Spleen (tissue), 7 donors: ENCODE data around the gene HIVEP3.

Experiments used
- CTCF ChIP-seq, 11 experiments: fragments of 200-600 bp in 7 of 11; fragments of 450-650 bp in 4 of 11; sonication (generic) in 4 of 11; IDR thresholded peaks in 8 of 11; conservative IDR thresholded peaks in 3 of 11; 1 replicate in 7 of 11; 2 replicates in 4 of 11; pipeline versions ENCODE4 v1.4.0 to v1.8.0; 2016 to 2021; ENCODE audit warnings: antibody characterized with exemption in 11 of 11, inconsistent platforms in 4 of 11, mild to moderate bottlenecking in 1 of 11
- POLR2A ChIP-seq, 3 donors: fragments of 450-650 bp; IDR thresholded peaks; one replicate each; pipeline ENCODE4 v1.5.1; 2017; ENCODE audit warnings: antibody characterized with exemption in 3 of 3, mild to moderate bottlenecking in 1 of 3
- POLR2AphosphoS5 ChIP-seq, 3 donors: sonication (generic); formaldehyde crosslinking; IDR thresholded peaks; one replicate each; pipeline ENCODE4 v1.5.1; 2017; ENCODE audit warnings: antibody characterized with exemption in 3 of 3
- donor health status: DM: no; HTN: no; CAD: no; lungs with moderate emphysema.
- donor health status: DM: no; HTN: no; CAD: no.
- donor health status: DM: no; HTN: no; CAD: no.

DNA sequence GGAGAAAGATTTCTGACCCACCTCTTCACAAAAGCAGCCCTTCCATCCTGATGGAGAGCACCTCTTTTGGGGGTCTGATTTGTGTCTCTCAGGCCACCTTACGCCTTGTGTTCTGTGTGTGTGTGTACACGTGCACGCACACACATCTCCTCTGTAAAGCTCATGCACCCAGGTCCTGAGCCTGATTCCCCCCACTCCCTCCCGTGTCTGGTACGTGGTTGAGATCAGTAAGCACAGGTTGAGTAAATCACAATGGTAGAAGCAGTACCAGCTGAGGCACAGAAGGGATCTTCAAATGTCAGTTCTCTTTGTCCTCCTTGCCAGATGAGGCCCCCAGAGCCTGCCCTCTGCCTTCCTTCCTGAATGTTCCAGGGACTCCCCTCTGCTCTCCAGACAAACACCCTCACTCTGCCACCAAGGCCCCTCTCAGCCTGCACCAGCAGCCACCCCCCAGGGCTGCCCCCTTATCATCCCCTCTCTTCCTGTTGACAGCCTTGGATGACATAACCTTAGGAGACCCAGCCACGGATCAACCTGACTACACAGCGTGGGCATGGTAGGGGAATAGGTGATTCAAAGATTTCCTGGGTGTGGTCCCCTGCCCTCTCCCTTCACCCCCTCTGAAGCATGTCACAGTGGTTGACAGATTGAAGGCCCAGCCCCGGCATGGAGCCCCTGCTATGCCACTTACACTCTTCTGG, 112.8 kb downstream of the HIVEP3 start:
- TF ChIP-seq CTCF (IDR thresholded peaks at IDR 0.05 in 8 of 11, conservative IDR thresholded peaks at IDR 0.05 in 3 of 11) (no peak), POLR2AphosphoS5 (IDR thresholded peaks at IDR 0.05) (no peak), POLR2A (IDR thresholded peaks at IDR 0.05) (no peak)
